Testis (tissue), 2 donors: Measurements from ENCODE around the gene UBE2H.

ENCODE experiments used
- CTCF ChIP-seq, 3 experiments: fragments of 450-650 bp in 2 of 3; fragments of 200-600 bp in 1 of 3; sonication (generic) in 1 of 3; IDR thresholded peaks; one replicate each; pipeline ENCODE4 v1.5.1; 2016 to 2019; ENCODE audit warnings: antibody characterized with exemption in 3 of 3, mild to moderate bottlenecking in 2 of 3, moderate library complexity in 1 of 3
- POLR2A ChIP-seq: fragments of 450-650 bp; IDR thresholded peaks from one replicate; pipeline ENCODE4 v1.6.1; 2017; ENCODE audit warnings: antibody characterized with exemption, mild to moderate bottlenecking, moderate library complexity

- no peak for TF ChIP-seq CTCF (IDR thresholded peaks at IDR 0.05)
- TF ChIP-seq POLR2A = no peak
Observed at GRCh38 chr7:129828078-129828762, 124.5 kb downstream of the UBE2H start.
